K562 (cell line): ENCODE measurements around the gene VPS13D. TPM values are rescaled to one million over a fixed set of nuclear protein-coding genes. Genes with fewer than 3 reads are reported as not detected.

Experiments used
- EP300 ChIP-seq: IDR thresholded peaks from 2 replicates; pipeline ENCODE4 v1.6.1; 2012; ENCODE audit warnings: low read length, improper control_type of control experiment
- ZNF316 ChIP-seq: fragments of 450-650 bp; IDR thresholded peaks from 2 replicates; pipeline ENCODE4 v1.6.1; 2016
- polyA plus RNA-seq, 8 experiments: library from polyadenylated mRNA; depleted of rRNA in 4 of 8; stranded (reverse) in 5 of 8; unstranded in 3 of 8; fragments of >200 nt; fragmentation: Nextera tagmentation in 2 of 8; fragmentation: Illumina TruSeq in 1 of 8; extraction: Ambion mirVana in 2 of 8; extraction: Trizol in 1 of 8; gene quantifications; 2 replicates each; pipeline versions ENCODE4 v1.2.1 to v1.2.3, GENCODE V29; 2011 to 2014; ENCODE audit warnings: inconsistent platforms in 1 of 8, missing spikeins in 1 of 8
- total RNA-seq, 7 experiments: library from RNA; depleted of rRNA in 6 of 7; stranded (reverse); fragments of >200 nt in 6 of 7; fragmentation: Illumina TruSeq in 2 of 7; extraction: Trizol in 2 of 7; gene quantifications; 2 replicates each; pipeline versions ENCODE4 v1.2.1 to v1.2.3, GENCODE V29; 2011 to 2021; ENCODE audit warnings: low replicate concordance in 1 of 7
- TF ChIP-seq, protein P1 (sequence below): fragments of 450-650 bp; IDR thresholded peaks from 2 replicates; pipeline ENCODE4 v1.6.1; 2016; ENCODE audit warnings: mild to moderate bottlenecking, moderate library complexity
- TF ChIP-seq, protein P2 (sequence below): sonication (generic); formaldehyde crosslinking; IDR thresholded peaks from 2 replicates; pipeline ENCODE4 v1.8.1; 2023; ENCODE audit warnings: missing genetic modification reagents, mild to moderate bottlenecking, borderline replicate concordance

Gene VPS13D
- total and polyA plus RNA-seq, 9 of the 15 experiments (the other 6 are each of a cell fraction or from before 2014, with no cell fraction given): 6.1 to 51.5 (median 38.5) TPM

DNA sequence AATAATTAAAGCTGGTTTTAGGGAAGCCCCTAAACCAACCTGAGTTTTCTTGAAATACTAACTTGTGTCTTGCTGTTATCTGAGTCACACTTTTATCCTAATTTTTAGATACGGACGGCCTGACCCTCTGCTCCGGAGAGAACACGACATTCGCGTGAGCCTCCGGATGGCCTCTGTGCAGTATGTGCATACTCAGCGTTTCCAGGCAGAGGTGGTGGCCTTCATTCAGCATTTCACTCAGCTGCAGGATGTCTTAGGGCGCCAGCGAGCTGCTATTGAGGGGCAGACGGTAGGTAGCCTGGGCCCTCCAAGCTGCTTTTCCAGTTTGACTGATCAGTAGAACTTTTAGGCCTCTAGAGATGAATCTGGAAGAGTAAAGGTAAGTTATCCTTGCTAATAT is 63.6 kb downstream of the VPS13D start (continued):
- TF ChIP-seq, protein P1, sequence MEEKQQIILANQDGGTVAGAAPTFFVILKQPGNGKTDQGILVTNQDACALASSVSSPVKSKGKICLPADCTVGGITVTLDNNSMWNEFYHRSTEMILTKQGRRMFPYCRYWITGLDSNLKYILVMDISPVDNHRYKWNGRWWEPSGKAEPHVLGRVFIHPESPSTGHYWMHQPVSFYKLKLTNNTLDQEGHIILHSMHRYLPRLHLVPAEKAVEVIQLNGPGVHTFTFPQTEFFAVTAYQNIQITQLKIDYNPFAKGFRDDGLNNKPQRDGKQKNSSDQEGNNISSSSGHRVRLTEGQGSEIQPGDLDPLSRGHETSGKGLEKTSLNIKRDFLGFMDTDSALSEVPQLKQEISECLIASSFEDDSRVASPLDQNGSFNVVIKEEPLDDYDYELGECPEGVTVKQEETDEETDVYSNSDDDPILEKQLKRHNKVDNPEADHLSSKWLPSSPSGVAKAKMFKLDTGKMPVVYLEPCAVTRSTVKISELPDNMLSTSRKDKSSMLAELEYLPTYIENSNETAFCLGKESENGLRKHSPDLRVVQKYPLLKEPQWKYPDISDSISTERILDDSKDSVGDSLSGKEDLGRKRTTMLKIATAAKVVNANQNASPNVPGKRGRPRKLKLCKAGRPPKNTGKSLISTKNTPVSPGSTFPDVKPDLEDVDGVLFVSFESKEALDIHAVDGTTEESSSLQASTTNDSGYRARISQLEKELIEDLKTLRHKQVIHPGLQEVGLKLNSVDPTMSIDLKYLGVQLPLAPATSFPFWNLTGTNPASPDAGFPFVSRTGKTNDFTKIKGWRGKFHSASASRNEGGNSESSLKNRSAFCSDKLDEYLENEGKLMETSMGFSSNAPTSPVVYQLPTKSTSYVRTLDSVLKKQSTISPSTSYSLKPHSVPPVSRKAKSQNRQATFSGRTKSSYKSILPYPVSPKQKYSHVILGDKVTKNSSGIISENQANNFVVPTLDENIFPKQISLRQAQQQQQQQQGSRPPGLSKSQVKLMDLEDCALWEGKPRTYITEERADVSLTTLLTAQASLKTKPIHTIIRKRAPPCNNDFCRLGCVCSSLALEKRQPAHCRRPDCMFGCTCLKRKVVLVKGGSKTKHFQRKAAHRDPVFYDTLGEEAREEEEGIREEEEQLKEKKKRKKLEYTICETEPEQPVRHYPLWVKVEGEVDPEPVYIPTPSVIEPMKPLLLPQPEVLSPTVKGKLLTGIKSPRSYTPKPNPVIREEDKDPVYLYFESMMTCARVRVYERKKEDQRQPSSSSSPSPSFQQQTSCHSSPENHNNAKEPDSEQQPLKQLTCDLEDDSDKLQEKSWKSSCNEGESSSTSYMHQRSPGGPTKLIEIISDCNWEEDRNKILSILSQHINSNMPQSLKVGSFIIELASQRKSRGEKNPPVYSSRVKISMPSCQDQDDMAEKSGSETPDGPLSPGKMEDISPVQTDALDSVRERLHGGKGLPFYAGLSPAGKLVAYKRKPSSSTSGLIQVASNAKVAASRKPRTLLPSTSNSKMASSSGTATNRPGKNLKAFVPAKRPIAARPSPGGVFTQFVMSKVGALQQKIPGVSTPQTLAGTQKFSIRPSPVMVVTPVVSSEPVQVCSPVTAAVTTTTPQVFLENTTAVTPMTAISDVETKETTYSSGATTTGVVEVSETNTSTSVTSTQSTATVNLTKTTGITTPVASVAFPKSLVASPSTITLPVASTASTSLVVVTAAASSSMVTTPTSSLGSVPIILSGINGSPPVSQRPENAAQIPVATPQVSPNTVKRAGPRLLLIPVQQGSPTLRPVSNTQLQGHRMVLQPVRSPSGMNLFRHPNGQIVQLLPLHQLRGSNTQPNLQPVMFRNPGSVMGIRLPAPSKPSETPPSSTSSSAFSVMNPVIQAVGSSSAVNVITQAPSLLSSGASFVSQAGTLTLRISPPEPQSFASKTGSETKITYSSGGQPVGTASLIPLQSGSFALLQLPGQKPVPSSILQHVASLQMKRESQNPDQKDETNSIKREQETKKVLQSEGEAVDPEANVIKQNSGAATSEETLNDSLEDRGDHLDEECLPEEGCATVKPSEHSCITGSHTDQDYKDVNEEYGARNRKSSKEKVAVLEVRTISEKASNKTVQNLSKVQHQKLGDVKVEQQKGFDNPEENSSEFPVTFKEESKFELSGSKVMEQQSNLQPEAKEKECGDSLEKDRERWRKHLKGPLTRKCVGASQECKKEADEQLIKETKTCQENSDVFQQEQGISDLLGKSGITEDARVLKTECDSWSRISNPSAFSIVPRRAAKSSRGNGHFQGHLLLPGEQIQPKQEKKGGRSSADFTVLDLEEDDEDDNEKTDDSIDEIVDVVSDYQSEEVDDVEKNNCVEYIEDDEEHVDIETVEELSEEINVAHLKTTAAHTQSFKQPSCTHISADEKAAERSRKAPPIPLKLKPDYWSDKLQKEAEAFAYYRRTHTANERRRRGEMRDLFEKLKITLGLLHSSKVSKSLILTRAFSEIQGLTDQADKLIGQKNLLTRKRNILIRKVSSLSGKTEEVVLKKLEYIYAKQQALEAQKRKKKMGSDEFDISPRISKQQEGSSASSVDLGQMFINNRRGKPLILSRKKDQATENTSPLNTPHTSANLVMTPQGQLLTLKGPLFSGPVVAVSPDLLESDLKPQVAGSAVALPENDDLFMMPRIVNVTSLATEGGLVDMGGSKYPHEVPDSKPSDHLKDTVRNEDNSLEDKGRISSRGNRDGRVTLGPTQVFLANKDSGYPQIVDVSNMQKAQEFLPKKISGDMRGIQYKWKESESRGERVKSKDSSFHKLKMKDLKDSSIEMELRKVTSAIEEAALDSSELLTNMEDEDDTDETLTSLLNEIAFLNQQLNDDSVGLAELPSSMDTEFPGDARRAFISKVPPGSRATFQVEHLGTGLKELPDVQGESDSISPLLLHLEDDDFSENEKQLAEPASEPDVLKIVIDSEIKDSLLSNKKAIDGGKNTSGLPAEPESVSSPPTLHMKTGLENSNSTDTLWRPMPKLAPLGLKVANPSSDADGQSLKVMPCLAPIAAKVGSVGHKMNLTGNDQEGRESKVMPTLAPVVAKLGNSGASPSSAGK: no peak
- TF ChIP-seq ZNF316: peak; percentile 72
- TF ChIP-seq, protein P2, sequence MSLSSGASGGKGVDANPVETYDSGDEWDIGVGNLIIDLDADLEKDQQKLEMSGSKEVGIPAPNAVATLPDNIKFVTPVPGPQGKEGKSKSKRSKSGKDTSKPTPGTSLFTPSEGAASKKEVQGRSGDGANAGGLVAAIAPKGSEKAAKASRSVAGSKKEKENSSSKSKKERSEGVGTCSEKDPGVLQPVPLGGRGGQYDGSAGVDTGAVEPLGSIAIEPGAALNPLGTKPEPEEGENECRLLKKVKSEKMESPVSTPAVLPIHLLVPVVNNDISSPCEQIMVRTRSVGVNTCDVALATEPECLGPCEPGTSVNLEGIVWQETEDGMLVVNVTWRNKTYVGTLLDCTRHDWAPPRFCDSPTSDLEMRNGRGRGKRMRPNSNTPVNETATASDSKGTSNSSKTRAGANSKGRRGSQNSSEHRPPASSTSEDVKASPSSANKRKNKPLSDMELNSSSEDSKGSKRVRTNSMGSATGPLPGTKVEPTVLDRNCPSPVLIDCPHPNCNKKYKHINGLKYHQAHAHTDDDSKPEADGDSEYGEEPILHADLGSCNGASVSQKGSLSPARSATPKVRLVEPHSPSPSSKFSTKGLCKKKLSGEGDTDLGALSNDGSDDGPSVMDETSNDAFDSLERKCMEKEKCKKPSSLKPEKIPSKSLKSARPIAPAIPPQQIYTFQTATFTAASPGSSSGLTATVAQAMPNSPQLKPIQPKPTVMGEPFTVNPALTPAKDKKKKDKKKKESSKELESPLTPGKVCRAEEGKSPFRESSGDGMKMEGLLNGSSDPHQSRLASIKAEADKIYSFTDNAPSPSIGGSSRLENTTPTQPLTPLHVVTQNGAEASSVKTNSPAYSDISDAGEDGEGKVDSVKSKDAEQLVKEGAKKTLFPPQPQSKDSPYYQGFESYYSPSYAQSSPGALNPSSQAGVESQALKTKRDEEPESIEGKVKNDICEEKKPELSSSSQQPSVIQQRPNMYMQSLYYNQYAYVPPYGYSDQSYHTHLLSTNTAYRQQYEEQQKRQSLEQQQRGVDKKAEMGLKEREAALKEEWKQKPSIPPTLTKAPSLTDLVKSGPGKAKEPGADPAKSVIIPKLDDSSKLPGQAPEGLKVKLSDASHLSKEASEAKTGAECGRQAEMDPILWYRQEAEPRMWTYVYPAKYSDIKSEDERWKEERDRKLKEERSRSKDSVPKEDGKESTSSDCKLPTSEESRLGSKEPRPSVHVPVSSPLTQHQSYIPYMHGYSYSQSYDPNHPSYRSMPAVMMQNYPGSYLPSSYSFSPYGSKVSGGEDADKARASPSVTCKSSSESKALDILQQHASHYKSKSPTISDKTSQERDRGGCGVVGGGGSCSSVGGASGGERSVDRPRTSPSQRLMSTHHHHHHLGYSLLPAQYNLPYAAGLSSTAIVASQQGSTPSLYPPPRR (CRISPR knock-in tag): no peak
- no peak for TF ChIP-seq EP300
